C4-2B (cell line): Measurements from ENCODE around the gene NFATC2.

ENCODE experiments used
- ZFX ChIP-seq: fragments of 450-650 bp; IDR thresholded peaks from 2 replicates; pipeline ENCODE4 v1.6.1; 2017
- TF ChIP-seq, protein P1 (sequence below): fragments of 450-650 bp; conservative IDR thresholded peaks from 2 replicates; pipeline ENCODE4 v1.5.1; 2017; ENCODE audit warnings: mild to moderate bottlenecking

DNA sequence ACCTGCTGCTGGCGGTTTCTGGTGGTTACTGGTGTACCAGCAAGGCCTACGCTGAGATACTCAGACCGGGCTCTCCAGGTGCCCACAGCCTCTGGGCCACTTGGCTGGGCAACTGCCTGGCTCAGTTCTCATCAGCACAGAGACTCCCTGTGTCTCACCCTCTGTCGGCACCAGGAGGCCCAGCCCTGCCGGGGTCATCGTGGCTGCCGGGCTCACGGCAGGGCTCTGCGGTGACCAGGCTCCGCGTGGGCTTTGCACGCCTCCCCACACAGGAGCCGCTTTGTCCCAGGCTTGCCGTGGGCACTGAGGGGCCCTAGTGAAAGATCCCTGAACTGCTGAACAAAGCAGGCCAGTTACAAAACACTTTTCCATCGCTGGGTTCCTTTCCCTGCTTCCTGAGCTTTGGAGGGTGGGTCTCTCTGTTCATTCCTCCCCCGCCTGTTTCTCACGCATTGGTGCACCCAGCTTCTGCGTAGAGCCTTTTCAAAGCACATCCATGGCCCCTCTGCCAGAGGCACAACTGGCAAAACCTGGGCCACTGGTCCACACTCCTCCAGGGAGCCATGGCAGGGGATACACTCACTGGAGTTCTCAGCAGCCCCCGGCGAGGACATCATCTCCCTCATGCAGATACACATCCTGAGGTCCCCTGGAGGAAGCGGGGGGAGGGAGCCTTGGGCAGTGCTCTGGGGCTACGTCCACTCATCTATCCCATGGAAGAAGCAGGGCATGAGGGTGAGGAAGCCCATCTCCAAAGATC lies 117.0 kb downstream of the NFATC2 start:
- TF ChIP-seq, protein P1, sequence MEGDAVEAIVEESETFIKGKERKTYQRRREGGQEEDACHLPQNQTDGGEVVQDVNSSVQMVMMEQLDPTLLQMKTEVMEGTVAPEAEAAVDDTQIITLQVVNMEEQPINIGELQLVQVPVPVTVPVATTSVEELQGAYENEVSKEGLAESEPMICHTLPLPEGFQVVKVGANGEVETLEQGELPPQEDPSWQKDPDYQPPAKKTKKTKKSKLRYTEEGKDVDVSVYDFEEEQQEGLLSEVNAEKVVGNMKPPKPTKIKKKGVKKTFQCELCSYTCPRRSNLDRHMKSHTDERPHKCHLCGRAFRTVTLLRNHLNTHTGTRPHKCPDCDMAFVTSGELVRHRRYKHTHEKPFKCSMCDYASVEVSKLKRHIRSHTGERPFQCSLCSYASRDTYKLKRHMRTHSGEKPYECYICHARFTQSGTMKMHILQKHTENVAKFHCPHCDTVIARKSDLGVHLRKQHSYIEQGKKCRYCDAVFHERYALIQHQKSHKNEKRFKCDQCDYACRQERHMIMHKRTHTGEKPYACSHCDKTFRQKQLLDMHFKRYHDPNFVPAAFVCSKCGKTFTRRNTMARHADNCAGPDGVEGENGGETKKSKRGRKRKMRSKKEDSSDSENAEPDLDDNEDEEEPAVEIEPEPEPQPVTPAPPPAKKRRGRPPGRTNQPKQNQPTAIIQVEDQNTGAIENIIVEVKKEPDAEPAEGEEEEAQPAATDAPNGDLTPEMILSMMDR = no peak
- no peak for TF ChIP-seq ZFX
